Prostate gland (tissue), 2 donors: ENCODE measurements around the gene ZFAND3.

Source experiments
- POLR2A ChIP-seq: fragments of 450-650 bp; IDR thresholded peaks from one replicate; pipeline ENCODE4 v1.6.1; 2016; ENCODE audit warnings: antibody characterized with exemption, mild to moderate bottlenecking
- POLR2AphosphoS5 ChIP-seq: sonication (generic); formaldehyde crosslinking; IDR thresholded peaks from one replicate; pipeline ENCODE4 v1.6.1; 2017; ENCODE audit warnings: antibody characterized with exemption
- TF ChIP-seq, protein P1 (sequence below), 4 experiments: fragments of 200-600 bp in 2 of 4; fragments of 450-650 bp in 2 of 4; sonication (generic) in 2 of 4; IDR thresholded peaks; 1 replicate in 3 of 4; 2 replicates in 1 of 4; pipeline ENCODE4 v1.5.1; 2016 to 2019; ENCODE audit warnings: antibody characterized with exemption in 4 of 4, mild to moderate bottlenecking in 2 of 4, moderate library complexity in 2 of 4

DNA sequence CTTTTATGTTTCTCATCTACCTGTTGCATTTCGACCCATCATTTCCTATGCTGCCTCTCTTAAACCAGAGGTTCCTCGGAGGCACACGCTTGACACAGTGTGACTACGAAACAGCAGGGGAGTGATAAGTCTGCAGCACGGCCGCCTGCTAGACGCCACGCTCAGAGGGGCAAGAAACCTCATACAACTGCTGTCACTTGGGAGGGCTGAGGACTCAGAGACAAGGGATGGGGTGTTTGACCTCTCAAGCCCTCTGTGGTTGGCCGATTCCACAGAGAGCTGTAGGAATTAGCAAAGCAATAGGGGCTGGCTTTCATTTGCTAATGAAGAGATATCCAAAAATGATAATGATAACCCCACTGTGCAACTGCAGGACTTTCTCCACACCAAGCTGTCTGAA is 372.5 kb downstream of the ZFAND3 start:
- TF ChIP-seq, protein P1, sequence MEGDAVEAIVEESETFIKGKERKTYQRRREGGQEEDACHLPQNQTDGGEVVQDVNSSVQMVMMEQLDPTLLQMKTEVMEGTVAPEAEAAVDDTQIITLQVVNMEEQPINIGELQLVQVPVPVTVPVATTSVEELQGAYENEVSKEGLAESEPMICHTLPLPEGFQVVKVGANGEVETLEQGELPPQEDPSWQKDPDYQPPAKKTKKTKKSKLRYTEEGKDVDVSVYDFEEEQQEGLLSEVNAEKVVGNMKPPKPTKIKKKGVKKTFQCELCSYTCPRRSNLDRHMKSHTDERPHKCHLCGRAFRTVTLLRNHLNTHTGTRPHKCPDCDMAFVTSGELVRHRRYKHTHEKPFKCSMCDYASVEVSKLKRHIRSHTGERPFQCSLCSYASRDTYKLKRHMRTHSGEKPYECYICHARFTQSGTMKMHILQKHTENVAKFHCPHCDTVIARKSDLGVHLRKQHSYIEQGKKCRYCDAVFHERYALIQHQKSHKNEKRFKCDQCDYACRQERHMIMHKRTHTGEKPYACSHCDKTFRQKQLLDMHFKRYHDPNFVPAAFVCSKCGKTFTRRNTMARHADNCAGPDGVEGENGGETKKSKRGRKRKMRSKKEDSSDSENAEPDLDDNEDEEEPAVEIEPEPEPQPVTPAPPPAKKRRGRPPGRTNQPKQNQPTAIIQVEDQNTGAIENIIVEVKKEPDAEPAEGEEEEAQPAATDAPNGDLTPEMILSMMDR (IDR thresholded peaks at IDR 0.05), result no peak
- TF ChIP-seq POLR2A (no peak), POLR2AphosphoS5 (no peak)
